GM12892 (cell line): ENCODE measurements around the gene LCN12.

ENCODE experiments used
- POLR2A ChIP-seq: IDR thresholded peaks from 2 replicates; pipeline ENCODE4 v1.6.1; 2011; ENCODE audit warnings: low read depth, low read length, control low read depth
- POLR2AphosphoS5 ChIP-seq: IDR thresholded peaks from 2 replicates; pipeline ENCODE4 v1.6.1; 2011; ENCODE audit warnings: low read depth, low read length, control low read depth

DNA sequence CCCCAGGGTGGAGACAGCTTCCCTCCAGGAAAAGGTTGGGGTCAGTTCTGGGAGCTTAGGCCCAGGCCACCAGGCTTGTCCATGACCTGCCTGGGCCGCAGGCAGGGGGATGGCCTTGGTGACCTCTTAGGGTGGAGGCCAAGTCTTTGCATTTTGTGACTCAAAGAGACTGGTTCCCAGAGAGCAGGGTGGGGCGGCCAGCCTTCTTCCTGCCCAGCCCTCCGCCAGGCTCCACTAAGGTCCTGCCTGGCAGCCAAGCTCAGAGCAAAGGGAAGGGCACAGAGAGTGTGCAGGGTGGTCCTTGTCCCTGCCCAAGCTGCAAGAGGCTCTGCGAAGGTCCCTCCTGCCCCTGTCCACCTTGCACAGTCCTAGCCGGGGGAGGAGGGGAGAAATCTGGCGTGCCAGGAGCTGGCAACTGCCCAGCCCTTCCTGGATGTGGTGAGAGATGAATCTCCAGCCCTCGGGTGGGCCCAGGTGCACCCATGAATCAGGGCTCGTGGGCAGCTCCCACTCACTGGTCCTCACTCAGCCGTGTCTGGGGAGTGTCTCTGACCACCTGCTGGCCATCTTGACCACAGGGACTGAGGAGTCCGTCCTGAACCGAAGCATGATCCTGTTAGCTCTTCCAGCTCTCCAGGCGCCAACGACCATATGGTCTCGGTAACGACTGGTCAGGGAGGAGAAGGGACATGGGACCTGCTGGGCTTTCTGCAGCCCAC is 22.9 kb downstream of the LCN12 start:
- TF ChIP-seq POLR2A (no peak), POLR2AphosphoS5 (no peak)
